NCI-H748 (cell line): ENCODE results near the gene GAL3ST2.
"Not testable (repeated sequence)": the region's sequence is repeated elsewhere in the genome, so short reads cannot be mapped to it uniquely, and the experiment has no call there.

Experiments used
- DNase-seq: peaks from one replicate; lab custom pipeline; 2025; ENCODE audit not compliant: unreplicated experiment; lab: John Stamatoyannopoulos, UW

GAL3ST2 gene

DNA sequence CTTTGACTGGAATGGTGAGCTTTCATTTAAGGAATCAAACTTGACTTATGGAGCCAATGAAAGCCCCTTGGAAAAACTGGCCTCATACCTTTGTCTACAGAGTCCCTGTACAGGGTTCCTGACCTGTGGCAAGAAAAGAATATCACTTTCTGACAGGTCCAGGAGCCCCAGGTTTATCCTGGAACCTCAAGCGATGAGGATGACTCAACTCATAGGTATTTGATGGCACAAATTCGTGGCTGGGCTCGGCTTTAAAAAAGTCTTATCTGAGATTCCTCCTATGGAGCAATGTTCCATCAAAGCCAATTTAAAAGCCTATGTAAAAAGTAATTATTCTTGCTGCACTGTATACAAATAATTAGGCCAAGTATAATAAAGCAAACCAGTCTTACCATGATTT is 14.8 kb downstream of the GAL3ST2 start:
- not testable (repeated sequence) for DNase-seq

DNA sequence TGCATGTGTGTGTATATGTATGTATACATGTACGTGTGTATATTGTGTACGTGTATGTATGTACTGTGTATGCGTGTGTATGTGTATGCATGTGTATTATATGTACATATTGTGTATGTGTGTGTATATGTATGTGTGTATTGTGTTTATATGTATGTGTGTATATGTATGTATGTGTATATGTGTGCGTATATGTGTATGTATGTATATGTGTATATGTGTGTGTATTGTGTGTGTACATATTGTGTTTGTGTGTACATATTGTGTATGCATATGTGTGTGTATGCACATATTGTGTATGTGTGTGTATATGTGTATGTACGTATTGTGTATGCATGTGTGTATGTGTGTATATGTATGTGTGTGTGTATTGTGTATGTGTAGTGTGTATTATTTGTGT is 16.8 kb downstream of the GAL3ST2 start:
- no peak for DNase-seq

DNA sequence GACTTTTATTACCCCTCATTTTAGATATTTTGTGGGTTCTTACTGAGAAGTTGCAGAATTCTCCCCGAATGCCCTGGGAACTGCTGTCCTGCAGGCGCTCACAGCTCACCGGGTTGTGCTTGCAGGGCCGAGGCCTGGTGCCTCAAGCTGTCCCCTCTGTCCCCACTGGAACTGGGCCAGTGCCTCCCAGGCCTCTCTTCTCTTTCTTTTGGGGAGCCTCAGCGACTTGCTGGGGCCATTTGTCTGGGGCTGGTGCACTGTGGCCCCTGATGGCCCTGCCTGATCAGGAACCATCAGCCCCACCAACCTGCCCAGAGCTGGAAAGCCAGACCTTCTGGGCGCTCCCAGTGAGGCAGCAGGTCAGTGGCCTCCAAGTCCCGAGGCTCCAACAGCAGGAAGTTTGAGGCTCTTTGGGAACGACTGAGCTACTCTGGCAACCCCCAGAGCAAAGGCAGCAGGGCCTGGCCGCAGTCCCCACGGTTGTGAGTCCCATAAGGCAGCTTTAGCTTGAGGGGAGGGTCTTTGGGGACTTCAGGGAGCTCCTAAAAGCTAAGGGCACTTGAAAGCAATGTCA is 17.7 kb downstream of the GAL3ST2 start:
- DNase-seq = no peak

DNA sequence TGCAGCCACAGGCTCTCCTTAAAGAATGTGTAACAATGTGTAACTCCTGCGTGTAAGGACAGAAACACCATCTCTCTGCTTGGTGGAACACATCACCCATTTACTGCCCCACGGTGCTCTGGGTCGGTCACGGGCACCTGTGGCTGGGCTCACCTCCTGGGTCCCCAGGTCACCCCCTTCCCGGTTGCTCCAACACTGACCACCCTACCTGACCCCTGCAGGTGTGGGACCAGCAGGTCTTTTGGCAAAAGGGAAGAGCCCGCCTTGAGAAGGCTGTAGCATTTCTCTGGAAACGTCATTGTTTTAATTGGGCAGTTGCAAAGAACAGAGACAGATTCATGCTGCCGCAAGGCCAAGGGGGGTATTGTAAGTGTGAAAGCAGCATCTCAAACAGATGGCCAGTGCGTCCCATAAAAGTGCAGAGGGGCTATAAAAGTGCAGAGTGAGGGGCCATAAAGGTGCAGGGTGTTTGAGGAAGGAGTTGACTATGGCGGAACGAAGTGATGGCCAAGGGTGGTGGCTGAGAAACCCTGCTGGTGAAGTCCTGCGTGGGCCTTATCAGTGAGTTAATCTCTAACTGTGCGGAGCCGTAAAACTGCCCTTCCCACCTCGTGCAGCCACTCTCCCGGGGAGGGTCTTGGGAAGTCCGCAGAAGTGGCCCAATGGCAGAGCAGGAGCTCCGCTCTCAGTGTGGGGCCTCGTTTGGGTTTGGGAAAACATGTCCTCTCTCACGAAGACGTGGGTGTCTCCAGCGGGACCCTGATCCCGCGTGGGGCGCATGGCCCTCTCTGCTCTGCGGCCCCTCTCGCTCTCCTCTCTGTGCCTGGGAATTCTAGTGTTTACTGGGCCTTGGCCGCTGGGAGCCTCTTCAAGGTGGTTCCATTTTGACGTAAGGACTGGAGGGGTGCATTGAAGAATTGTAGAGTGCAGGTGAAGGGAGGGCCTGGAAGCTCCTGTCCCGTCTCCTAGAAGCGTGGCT is 18.7 kb downstream of the GAL3ST2 start:
- no peak for DNase-seq

DNA sequence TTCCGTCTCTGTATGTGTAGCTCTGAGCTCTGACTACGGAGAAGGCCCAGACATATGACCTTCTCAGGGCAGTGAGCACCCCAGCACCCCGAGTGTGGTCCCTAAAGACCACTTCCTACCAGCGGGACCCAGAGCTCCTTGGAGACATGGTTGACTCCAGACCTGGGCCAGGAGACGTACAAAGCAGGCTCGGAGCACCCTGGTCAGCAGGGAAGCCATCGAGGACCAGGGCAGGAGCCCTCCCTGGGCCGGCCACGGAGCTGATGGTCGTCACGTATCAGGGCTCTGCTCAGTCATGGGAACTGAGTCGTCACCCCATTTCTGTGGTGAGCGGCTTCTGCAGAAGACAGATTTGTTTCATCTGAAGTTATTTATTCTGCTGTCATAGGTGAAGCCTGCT is 19.6 kb downstream of the GAL3ST2 start:
- DNase-seq = no peak

DNA sequence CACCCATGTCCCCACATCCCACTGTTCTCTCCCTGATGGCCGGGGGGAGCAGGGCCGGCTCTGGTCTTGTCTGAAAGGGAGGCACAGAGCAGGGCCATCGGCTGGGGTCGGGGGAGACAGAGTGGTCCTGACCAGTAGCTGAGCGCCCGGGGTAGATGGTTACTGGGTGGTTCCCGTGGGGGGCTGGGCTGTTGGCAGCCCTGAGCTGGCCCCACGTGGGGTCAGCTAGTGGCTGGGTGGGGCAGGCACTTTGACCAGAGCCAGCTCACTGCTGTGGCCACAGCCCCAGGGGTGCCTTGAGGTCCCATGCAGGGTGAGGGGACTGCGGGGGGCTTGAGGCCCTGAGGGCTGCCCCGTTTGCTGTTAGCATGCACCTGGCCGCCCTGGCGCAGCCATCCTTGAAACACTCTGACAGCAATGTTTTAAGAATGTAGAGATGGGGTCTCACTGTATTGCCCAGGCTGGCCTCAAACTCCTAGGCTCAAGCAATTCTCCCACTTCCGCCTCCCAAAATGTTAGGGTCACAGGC is 20.1 kb downstream of the GAL3ST2 start:
- DNase-seq = no peak

DNA sequence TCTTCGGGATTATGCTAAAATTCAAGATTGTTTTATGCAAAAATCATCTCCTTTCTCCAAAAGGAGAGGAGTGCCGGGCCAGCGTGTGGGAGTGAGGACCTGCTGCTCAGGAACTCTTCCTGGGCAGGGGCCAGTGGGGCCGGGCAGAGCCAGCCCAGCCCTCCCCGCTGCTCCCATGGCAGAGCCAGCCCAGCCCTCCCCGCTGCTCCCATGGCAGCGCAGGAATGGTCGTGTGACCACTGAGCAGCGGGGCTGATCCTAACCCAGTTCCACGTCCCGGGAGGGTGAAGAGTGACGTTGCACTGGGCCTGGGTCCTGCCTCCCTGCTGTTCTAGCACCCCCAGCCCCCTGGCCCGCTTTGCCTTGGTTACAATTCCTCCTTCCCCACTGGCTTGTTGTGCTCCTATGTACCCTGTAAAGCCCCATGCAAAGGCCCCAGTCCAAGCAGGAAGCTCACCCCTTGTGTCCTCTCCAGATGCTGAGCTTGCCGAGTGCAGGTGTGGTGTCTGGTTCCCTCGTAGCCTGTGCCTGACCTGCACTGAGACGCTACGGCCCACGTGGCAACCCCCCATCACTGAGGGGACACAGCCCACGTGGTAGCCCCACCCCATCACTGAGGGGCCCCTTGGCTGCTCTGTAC is 20.9 kb downstream of the GAL3ST2 start:
- no peak for DNase-seq

DNA sequence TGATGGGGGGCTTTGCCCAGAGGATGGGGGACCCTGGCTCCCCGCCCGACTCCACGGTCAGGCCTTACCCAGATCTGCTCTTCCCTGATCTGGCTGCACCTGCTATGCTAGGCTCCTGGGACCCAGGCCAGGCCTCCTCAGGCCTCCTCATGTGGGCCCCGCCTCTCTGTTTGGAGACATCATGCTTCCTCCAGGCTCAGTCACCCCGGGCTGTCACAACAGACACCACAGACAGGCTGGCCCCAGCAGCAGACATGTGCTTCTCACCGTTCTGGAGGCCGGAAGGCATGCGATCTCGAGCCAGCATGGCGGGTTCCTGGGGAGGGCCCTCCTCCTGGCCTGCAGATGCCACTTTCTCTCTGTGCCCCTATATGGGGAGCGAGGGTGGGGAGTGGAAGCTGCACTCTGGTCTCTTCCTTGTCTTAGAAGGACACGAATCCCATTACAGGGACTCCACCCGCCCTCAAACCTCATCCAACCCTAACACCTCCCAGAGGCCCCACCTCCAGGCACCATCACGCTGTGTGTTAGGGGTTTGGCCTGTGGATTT is 21.5 kb downstream of the GAL3ST2 start:
- DNase-seq = no peak

DNA sequence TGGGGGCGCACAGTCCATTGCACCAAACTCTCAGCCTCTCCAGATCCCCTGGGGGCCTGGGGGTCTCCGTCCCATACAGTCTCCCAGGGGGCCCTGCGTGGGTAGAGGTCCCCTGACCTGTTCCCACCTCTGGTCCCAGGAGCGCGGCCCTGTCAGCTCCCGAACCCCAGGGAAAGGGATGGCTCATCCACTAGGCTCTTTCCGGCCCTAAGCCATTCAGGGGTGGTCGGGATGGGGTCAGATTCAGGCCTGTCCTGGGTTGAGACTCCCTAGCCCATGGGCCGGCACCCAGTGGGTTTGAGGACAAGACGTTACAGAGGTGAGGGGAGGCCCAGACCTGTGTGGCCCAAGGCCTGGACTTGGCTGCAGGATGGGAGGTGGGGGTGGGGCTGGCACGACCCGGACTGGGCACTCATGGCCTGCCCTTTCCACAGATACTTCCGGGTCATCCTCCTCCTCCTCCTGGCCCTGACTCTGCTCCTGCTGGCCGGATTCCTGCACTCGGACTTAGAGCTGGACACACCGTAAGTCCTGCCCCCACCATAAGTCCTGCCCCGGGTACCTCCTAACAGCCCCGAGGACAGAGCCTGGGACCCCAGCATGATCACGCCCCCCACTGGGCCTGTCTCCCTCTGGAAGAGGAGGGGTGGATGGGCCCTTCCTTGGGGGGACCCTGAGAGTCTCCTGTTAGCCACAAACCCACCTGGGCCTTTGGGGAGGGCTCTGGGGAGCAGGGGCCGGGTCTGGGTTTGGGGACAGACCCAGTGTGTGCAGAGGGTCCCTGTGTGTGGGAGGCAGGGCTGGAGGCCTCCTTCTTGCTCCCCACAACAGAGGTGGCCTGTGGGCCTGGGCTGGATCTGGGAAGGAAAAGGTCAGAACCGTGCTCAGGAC is 22.3 kb downstream of the GAL3ST2 start:
- DNase-seq = no peak

DNA sequence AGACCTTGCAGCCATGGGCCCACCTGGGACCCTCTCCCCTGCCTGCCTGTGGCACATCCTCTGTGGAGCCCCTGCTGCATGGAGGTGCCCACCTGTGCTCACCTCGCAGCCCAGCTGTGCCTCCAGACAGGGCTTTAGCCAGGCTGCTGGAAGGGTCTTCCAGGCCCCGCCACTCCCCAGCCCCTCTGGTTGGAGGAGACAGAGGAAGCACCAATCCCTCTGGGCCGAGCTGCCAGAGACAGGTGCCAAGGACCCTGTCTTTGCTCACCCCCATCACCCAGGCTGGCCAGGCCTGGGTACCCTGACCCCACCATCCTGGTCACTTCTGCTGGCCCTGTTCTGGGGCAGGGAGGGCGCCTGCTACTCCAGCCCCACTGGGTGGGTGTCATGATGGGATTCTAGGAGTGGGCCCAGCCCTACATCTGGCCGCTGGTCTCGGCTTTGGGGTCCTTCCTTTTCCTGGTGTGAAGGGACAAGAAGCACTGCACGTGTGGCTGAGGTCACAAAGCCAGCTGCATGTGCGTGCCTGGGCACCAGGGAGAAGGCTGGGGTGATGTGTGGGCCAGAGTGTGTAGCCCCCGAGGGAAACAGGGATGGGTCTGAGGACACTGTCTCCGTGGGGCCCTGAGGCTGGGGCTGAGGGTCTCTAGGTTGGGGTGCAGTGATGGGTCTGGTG is 23.0 kb downstream of the GAL3ST2 start:
- DNase-seq = no peak

DNA sequence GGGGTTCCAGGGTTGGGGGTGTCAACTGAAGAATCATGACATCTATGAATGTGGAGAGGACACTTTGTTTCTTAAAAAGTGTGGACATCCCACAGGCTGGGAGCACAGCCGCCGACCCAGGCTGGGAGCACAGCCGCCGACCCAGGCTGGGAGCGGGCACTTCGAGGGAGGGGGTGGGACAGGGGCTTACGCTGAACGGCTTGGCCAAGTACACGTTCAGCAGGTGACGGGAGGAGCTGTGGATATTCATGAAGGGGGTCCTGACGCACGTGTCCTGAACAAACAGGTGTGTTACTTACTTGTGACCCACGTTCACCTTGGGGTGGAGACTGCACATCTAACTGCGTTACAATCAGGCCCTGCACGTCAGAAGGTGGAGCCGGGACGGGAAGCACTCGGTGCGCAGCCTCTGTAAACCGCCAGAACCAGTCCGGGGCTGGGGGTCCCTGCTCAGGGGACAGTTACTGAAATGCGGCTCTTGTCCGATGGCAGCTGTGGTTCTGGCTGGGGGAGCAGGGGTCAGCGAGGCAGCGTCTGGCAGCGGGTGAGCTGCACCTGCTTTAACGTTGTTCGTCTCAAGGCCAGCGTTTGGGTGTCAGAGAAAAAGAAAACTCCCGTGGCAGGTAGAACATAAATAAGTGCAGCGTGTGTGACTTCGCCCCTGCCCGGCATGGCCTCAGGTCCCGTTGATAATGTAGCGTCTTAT is 23.7 kb downstream of the GAL3ST2 start:
- not testable (repeated sequence) for DNase-seq

DNA sequence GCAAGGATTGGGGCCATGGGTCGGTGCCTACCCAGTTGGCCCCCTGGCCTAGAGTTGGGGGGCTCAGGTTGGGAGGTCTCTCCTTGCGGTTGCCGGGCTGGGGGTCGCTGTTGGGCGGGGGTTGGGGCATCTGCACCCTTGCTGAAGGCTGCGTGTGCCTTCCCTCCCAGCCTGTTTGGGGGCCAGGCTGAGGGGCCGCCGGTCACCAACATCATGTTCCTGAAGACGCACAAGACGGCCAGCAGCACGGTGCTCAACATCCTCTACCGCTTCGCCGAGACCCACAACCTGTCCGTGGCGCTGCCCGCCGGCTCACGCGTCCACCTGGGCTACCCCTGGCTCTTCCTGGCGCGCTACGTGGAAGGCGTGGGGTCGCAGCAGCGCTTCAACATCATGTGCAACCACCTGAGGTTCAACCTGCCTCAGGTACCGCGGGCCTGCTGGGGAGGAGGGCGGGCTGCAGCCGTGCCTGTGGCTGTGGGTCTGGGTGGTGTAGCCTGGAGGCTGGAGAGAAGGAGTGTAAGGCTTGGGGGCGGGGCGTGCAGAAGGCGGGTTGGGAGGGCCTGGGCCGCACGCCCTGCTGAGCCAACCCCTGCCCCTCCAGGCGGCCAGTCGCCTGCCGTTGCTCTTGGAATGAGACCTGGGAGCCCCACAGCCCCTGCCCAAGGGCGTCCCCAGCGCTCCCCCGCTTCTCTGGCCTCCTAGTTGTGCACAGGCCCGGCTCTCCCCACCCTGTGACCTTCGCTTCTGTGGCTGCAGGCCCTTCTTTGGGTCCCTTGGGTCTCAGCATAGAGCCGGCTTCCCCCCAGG is 25.2 kb downstream of the GAL3ST2 start:
- DNase-seq = peak; percentile 17

DNA sequence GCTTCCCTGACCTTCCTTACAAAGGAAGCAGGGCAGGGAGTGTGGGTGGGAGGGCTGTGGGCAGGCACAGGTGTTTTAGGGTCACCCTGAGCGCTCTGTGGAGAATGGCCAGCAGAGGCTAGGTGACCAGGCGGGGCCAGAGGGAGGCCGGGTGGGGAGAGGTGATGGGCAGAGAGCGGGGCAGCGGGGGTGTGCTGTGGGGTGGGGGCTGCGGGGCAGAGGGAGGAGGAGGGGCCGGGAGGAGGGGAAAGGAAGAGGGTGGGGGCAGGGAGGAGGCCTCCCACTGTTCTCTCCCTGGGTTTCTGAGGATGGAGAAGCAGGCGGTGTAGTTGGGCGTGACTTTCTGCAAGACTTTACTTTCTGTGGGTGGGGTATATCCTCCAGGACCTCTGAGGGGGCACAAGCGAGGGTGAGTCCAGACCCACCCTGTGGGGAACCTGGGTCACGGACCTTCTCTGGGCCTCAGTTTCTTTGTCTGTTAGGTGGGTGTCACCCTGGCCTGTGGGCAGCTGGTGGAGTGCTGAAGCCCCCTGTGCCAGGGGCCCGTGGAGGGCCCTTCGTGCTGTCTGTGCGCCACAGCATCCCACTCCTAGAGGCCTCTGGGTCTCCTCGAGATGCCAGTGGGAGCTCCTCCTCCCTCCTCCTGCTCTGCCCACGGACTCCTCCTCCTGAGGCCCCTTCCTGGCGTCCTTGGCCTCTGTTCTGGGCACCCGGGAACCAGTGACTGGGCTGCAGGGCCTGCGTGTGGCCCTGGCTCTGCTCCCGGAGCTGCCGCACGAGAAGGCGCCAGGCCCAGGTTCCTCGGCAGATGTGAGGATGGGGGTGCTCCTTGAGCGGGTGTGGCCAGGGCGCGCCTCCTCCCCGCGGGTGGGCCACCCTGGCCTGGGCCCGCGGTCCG is 26.0 kb downstream of the GAL3ST2 start:
- no peak for DNase-seq

DNA sequence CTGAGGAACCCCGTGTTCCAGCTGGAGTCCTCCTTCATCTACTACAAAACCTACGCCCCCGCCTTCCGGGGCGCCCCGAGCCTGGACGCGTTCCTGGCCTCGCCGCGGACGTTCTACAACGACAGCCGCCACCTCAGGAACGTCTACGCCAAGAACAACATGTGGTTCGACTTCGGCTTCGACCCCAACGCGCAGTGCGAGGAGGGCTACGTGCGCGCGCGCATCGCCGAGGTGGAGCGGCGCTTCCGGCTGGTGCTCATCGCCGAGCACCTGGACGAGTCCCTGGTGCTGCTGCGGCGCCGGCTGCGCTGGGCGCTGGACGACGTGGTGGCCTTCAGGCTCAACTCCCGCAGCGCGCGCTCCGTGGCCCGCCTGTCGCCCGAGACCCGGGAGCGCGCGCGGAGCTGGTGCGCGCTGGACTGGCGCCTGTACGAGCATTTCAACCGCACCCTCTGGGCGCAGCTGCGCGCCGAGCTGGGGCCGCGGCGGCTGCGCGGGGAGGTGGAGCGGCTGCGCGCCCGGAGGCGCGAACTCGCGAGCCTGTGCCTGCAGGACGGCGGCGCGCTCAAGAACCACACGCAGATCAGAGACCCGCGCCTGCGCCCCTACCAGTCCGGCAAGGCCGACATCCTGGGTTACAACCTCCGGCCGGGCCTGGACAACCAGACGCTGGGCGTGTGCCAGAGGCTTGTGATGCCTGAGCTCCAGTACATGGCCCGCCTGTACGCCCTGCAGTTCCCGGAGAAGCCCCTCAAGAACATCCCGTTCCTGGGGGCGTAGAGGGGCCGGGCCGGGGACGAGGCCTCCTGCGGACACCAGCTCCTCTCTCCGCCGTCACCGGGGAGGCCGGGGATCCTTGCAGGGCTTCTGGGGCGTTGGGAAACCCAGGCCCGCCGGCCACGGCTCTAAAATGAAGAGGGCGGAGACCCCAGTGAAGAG is 27.0 kb downstream of the GAL3ST2 start:
- peak; percentile 89 for DNase-seq

DNA sequence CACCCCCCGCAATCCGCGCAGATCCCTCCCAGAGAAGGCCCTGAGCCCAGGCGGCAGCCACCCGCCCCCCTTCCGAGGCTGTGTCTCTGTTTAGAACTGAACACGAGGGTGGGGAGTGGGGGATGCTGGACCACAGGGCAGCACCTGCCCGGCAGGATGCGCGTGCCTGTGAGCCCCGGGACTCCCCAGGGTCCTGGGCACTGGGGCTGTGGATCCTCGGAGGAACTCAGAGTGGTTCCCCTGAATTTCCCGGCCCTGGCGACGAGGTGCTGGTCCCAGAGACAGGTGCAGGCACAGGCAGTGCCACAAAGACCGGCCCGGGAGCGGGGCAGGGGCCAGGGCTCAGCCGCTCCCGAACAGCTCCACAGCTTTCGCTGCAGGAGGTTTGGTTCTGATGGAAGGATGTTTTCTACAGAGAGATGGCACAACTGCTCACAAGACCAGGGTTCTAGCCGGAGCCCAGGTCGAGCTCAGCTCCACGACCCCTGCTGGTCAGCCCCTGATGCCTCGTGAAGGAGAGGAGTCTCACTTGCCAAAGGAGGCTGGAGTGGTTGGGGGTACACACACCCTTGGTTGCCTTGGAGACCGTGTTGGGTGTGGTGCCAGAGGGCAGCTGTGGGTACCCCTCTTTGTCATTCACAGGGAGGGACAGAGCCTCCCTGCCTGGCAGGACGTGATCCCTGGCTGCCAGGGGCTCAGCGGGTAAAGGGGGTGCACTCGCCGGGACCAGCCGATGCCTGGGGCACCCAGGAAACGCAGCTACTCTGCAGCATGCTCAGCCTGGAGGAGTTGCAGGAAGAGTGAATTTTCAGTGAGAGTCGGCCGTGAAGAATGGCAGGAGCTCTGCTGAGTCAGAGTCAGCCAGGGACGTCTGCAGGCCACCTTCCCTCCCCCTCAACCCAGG is 28.0 kb downstream of the GAL3ST2 start:
- DNase-seq = peak; percentile 54
